Naive B cell (primary cell): ENCODE results near the gene NDFIP1. TPM values are rescaled to one million over a fixed set of nuclear protein-coding genes. Genes with fewer than 3 reads are reported as not detected.
A peak's percentile ranks its signal among the peaks of the same experiment; 100 is the strongest.

Experiments used
- ATAC-seq, 2 donors: fragments of 150-1000 bp; cut with Tn5 transposase; 2 replicates each; pipeline ENCODE4 v1.10.0; 2021; ENCODE audit warnings: low read depth in 2 of 2, mild to moderate bottlenecking in 2 of 2, moderate library complexity in 2 of 2
- DNase-seq: peaks from one replicate; pipeline ENCODE4 v3.0.0; 2022
- H3K27ac Mint-ChIP-seq, 6 donors: one replicate each; pipeline ENCODE4 v1.8.0; 2020 to 2022; ENCODE audit warnings: mild to moderate bottlenecking in 6 of 6, mixed read lengths in 6 of 6, moderate library complexity in 5 of 6, inconsistent platforms in 2 of 6
- H3K27me3 Mint-ChIP-seq, 3 donors: one replicate each; pipeline ENCODE4 v1.8.0; 2021 to 2022; ENCODE audit warnings: mixed read lengths in 3 of 3, mild to moderate bottlenecking in 1 of 3
- H3K36me3 Mint-ChIP-seq, 2 donors: one replicate each; pipeline ENCODE4 v1.8.0; 2020 to 2022; ENCODE audit warnings: mixed read lengths in 2 of 2, inconsistent platforms in 1 of 2, mild to moderate bottlenecking in 1 of 2
- H3K4me1 Mint-ChIP-seq, 3 donors: one replicate each; pipeline ENCODE4 v1.8.0; 2020 to 2022; ENCODE audit warnings: mixed read lengths in 3 of 3, inconsistent platforms in 1 of 3, mild to moderate bottlenecking in 1 of 3, moderate library complexity in 1 of 3
- H3K4me3 Mint-ChIP-seq, 8 donors: one replicate each; pipeline ENCODE4 v1.8.0; 2020 to 2022; ENCODE audit warnings: mild to moderate bottlenecking in 8 of 8, mixed read lengths in 8 of 8, moderate library complexity in 8 of 8, inconsistent platforms in 2 of 8
- H3K9me3 Mint-ChIP-seq, 7 donors: one replicate each; pipeline ENCODE4 v1.8.0; 2020 to 2022; ENCODE audit warnings: mixed read lengths in 7 of 7, mild to moderate bottlenecking in 5 of 7, inconsistent platforms in 2 of 7, moderate library complexity in 1 of 7
- polyA plus RNA-seq, 6 donors: library from polyadenylated mRNA; unstranded; fragments of 300-500 nt; fragmentation: Illumina TruSeq; gene quantifications; one replicate each; pipeline ENCODE4 v1.2.3, GENCODE V29; 2021; ENCODE audit warnings: low read depth in 6 of 6

Gene NDFIP1
- polyA plus RNA-seq, 6 donors from 2014 or later: 11.8 to 21.1 (median 17.9) TPM

GRCh38 chr5:142197781-142198180, 89.2 kb downstream of the NDFIP1 start:
- DNase-seq: no peak
- Mint-ChIP-seq H3K27ac (no peak overlapping the region), H3K4me1 (no peaks in the 10 kb centered on the region), H3K27me3 (peaks cover 7 to 18% (median 9%) of the 10 kb centered on the region in 3 donors), H3K4me3 (no peak overlapping the region), H3K9me3 (peaks cover 0 to 2% (median 0%) of the 10 kb centered on the region in 7 donors), H3K36me3 (no peaks in the 10 kb centered on the region)
- ATAC-seq: no peak

DNA sequence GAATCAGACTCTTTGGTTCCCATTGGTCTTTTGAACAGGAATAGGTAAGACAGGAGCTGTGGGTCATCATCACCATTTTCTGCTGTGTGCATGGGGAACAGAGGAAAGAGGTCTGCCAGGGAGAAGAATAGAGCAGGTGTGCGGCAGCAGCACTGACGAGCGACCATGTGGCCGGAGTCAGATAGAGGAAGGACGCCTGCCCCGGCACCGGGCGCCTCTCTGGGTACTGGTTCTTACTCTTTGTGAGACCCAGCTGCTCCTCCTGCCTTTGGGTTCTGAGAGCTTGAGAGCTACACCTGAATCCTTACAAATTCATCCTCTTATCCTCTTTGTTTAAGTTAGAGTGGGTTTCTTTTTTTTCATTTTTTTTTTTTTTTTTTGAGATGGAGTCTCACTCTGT, 90.8 kb downstream of the NDFIP1 start:
- Mint-ChIP-seq H3K27me3 (peaks cover 8 to 22% (median 11%) of the 10 kb centered on the region in 3 donors), H3K36me3 (no peaks in the 10 kb centered on the region), H3K4me3 (no peak overlapping the region), H3K9me3 (peaks cover 0 to 2% (median 0%) of the 10 kb centered on the region in 7 donors), H3K27ac (peak overlapping the region in 1 of 6 donors; percentile 54), H3K4me1 (no peaks in the 10 kb centered on the region)
- DNase-seq: no peak
- no peak for ATAC-seq

- Mint-ChIP-seq H3K9me3 (peaks cover 0 to 2% (median 0%) of the 10 kb centered on the region in 7 donors), H3K27ac (no peak overlapping the region), H3K36me3 (no peaks in the 10 kb centered on the region), H3K27me3 (peaks cover 8 to 22% (median 17%) of the 10 kb centered on the region in 3 donors), H3K4me1 (no peaks in the 10 kb centered on the region), H3K4me3 (no peak overlapping the region)
- ATAC-seq (no peak), DNase-seq (no peak)
Measured at GRCh38 chr5:142200387-142200786, 91.8 kb downstream of the NDFIP1 start.

GRCh38 chr5:142201471-142201887, 92.9 kb downstream of the NDFIP1 start:
- DNase-seq: no peak
- H3K36me3 Mint-ChIP-seq: no peaks in the 10 kb centered on the region
- H3K4me3 Mint-ChIP-seq: no peak overlapping the region
- peaks cover 8 to 23% (median 22%) of the 10 kb centered on the region in 3 donors for H3K27me3 Mint-ChIP-seq
- H3K9me3 Mint-ChIP-seq: peaks cover 0 to 2% (median 0%) of the 10 kb centered on the region in 7 donors
- ATAC-seq: no peak
- H3K4me1 Mint-ChIP-seq: no peaks in the 10 kb centered on the region
- H3K27ac Mint-ChIP-seq: no peak overlapping the region

DNA sequence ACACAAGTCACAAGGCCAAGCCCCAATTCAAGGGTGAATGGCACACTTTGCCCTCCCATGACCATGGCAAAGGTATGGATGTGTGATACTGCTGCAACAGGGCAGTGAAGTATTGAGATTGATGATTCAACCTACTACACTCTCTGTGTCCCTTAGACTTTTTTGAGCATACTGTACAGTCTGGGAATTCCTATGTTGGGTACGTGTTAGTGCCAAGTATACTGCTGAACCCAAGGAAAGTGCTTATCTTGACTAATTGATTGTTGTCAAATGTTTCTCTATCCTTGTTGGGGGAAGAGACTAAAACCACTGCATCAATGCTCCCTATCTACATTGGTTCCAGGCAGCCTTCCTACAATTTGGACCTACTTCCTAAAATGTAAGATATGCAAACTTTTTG, 93.7 kb downstream of the NDFIP1 start:
- Mint-ChIP-seq H3K27ac (no peak overlapping the region), H3K27me3 (peaks cover 8 to 23% (median 22%) of the 10 kb centered on the region in 3 donors), H3K36me3 (no peaks in the 10 kb centered on the region), H3K4me1 (no peaks in the 10 kb centered on the region), H3K9me3 (peaks cover 0 to 2% (median 0%) of the 10 kb centered on the region in 7 donors), H3K4me3 (no peak overlapping the region)
- DNase-seq: no peak
- ATAC-seq: no peak

Other genes with a start within 250 kb of the NDFIP1 start
- gene PCDH1, start 230.4 kb upstream of the NDFIP1 start, polyA plus RNA-seq: not detected
- gene DELE1, start 184.9 kb upstream of the NDFIP1 start, polyA plus RNA-seq: 10 to 100 TPM; 39.1 to 51.1 (median 44.1) TPM
- under 1 TPM in 5 of 6 donors, not detected in 1; 0.09 to 0.29 (median 0.20) TPM for gene PCDH12, start 150.6 kb upstream of the NDFIP1 start, polyA plus RNA-seq
- gene RNF14, start 139.7 kb upstream of the NDFIP1 start, polyA plus RNA-seq: 10 to 100 TPM; 19.8 to 38.6 (median 34.6) TPM
- 1 to 10 TPM; 4.5 to 9.9 (median 6.2) TPM for gene GNPDA1, start 95.8 kb upstream of the NDFIP1 start, polyA plus RNA-seq
- gene SPRY4, start 216.2 kb downstream of the NDFIP1 start, polyA plus RNA-seq: not detected